ENCODE results near the gene ISCU.
A peak's percentile ranks its signal among the peaks of the same experiment; 100 is the strongest.
"Not testable (repeated sequence)": the region's sequence is repeated elsewhere in the genome, so short reads cannot be mapped to it uniquely, and the experiment has no call there.

Gene ISCU

DNA sequence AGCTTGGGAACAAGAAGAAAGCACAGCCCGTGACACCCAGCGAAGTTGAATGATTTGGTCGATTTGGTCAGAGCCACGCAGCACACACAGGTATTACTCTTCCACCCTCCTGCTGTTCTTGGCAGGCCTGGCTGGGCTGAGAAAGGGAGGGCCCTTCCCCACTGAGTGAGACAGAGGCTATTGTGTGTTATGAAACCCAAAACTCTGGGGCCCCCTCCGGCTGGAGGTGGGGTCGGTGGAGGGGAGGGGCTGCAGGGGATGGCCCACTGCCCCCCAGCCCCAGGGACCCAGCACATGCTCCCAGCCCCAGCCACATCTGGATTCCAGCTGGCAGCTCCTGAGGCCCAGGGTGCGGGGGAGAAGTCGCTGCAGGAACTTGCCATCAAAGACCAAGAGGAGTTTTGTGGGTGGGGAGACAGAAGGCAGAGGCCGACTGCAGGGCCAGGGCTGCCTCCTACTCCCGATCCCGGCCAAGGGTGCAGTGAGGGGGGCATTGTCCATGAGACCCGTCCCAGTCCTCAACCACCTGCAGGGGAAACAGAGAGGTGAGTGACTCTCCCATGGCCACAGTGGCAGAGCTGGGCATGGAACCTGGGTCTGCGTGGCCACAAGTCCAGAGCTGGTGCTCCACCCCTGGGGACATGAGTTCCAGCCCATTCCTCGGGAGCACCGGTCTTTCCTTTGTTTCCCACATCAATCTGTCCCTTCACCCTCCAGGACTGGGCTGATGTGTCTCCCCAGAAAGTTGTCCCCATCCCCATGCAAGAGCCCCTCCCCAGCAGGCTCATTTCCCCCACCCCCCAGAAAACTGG is 26.8 kb downstream of the ISCU start:
- no peak for DNase-seq (ENCODE audit: low read depth)

DNA sequence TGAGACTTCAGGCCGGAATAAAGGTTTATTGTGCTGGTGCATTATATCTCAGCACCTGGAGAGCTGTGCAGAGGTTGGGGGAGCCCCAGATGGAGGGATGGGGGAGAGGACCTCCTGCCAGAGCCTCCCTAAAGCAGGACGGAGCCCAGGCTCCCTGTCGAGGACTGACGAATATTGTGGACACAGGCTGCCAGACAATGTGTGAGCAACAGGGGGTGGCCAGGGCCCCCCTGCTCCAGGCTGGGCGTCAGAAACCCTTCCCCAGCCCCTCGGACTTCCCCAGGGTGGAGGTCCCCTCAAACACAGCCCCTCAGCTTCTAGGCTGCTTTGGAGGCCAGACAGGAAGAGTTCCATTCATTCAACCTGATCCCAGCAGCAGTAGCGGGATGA is 27.4 kb downstream of the ISCU start:
- no peak for DNase-seq (ENCODE audit: low read depth)

DNA sequence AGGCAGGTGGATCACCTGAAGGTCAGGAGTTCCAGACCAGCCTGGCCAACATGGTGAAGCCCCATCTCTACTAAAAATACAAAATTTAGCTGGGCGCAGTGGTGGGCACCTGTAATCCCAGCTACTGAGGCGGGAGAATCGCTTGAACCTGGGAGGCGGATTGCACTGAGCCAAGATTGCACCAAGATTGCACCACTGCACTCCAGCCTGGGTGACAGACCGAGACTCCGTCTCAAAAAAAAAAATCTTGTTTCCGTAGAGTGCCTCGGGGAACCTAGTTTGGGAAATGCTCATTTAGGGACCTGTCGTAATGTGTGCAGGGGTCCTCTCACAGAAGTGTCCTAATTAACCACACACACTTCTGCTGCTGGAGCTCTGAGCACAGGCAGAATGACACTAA is 28.1 kb downstream of the ISCU start:
- not testable (repeated sequence) for DNase-seq (ENCODE audit: low read depth)

GRCh38 chr12:108591267-108591980 is 29.0 kb downstream of the ISCU start:
- DNase-seq (ENCODE audit: low read depth) = no peak

- DNase-seq (ENCODE audit: low read depth) = no peak
Observed at GRCh38 chr12:108592033-108592909, 29.9 kb downstream of the ISCU start.

- DNase-seq (ENCODE audit: low read depth) = no peak
Observed at GRCh38 chr12:108594323-108594903, 32.0 kb downstream of the ISCU start.

GRCh38 chr12:108594960-108595710 is 32.7 kb downstream of the ISCU start:
- DNase-seq (ENCODE audit: low read depth) = no peak

DNA sequence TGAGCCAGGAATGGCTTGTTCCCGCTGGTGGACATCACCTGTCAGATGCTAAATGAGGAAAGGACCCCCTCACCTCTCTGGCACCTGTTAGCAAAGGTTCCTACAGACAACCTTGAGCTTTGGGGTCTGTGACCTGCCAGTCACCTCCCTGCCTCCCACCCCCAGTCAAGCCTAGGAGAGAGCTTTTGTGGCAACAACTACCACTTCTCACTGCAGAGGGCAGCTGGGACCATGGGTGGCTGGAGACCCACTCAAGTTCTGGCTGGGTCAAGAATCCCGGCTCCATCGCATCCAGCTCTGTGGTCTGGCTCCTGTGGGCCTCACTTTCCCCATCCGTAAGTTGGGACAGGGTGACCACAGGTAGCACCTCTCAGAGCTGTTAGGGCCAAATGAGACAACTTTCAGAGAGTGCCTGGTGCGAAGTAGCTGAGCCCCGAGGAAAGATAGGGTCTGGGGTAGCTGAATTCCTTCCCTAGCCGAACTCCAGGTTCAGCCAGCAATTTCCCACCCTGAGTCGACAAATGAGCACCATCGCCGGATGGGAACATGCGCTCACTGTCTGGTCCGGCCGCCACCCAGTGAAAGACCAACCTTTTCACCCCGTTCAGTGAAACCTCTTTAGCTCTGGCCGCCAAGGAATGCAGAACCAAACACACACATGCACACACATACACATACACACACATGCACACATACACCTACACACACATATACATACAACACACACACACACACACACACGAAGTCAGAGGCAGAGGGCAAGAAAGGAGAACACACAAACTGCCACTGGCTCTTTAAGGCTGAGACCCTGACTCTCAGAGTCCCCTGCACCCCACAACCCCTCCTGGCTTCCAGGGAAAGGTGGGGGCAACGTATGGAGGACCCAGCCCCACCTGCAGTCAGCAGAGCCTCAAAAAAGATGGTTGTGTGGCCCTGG is 33.6 kb downstream of the ISCU start:
- DNase-seq (ENCODE audit: low read depth) = no peak

DNA sequence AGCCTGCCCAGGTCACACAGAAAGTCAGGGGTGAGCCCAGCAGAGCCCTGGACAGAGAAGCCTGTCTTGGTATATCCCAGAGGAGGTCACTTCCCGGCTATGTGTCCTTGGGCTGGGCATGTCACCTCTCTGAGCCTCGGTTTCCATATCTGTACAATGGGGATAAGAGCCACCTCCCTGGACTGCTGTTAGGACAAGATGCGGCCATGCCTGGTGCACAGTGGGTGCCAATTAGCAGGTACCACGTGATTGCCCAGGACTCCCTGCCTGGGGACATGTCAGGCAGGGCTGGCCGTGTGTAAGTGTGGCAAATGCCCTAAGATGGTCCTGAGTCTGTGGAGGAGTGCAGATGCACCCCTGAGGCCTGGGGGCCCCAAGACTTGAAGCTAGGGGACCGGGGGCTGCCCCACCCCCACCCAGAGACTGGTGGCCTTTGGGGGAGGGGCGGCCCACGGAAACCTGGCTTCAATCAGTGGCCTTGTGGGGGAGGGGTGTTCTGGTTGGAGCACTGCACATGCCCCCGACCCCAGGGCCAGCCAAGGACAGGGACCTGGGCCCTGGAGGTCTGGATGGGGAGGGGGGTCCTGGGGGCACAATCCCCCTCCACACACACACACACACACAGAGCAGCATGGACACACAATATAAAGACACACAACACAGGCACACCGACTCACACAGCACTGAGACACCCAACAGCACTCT is 34.6 kb downstream of the ISCU start:
- DNase-seq (ENCODE audit: low read depth) = no peak

DNA sequence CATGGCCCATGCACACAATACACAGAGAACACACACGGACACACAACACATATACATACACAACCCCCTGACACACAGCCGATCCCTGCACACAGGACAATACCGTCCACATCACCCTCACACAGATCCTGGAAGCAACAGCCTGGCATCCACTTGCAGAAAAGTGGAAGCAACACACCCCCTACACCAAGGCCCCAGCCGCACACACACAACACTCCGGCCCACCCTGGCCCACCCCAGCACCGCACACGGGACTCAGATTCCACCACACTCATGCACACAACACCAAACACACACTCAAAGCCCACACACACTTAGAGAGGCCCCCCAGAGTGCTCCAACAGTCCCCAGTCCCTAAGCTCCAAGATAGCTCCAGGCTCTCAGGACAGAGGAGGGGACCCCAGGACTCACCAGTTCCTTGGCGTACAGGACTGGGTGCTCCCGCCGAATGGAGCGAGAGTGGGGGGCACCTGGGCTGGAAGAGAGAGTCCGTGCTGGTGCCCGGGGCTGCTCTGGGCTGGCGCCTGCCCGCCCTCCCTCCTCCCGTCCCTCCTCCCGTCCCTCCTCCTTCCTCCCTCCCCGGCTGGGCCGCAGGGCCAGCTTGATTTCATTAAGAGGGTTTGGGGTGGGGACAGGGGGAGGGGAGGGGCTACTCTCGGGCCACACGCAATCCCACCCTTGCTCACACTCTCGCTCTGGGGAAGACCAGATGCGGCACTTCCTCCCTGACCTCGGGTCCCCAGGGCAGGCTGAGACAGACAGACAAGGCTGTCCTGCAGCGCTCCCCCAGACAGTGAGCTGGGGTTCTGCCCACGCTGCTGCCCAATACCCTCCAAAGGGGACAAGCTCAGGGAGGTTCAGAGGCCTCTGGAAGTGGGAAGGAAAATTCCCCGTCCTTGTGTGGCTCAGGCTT is 35.4 kb downstream of the ISCU start, which contains the start of gene TMEM119:
TSS of gene TMEM119 (minus strand) at position 526 of the 913 bp plus-strand sequence. CDS start 5,701 bp downstream, outside the sequence.
- peak; percentile 14 for DNase-seq (ENCODE audit: low read depth)

- no peak for DNase-seq (ENCODE audit: low read depth)
Observed at GRCh38 chr12:108598553-108599250, 36.3 kb downstream of the ISCU start.

GRCh38 chr12:108599541-108599940 is 37.1 kb downstream of the ISCU start:
- no peak for DNase-seq (ENCODE audit: low read depth)

DNA sequence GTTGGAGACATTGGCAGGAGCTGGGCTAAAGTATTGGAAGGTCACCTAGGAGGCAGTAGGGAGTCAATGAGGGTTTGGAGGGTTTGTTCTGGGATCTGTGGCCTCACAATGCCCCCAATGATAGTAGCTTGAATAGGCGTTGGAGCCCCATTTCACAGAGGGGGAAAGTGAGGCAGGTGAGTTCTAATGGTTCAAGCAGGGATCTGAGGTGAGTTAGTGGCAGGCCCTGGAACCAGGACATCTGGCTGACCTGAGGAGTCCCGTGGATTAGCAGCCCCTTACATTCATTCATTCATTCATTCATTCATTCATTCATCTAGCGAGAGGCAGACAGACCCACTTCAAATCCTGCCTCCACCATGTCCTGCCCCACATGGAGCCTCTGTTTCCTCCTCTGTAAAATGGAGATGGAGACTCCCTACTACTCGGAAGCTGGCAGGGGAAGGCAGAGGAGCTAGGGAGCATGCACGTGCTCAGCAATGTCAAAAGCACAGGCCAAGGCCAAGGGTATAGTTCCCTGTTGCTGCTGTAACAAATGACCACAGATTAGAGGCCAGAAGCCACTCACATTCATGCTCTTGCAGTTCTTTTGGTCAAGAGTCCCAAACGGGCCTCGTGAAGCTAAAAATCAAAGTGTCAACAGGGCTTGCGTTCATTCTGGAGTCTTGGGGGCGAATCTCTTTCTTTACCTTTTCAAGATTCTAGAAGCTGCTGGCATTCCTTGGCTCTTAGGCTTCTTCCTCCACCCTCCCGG is 37.7 kb downstream of the ISCU start:
- DNase-seq (ENCODE audit: low read depth) = no peak

- DNase-seq (ENCODE audit: low read depth) = no peak
Observed at GRCh38 chr12:108600702-108601007, 38.3 kb downstream of the ISCU start.

- no peak for DNase-seq (ENCODE audit: low read depth)
Observed at GRCh38 chr12:108602209-108602705, 39.9 kb downstream of the ISCU start.

DNA sequence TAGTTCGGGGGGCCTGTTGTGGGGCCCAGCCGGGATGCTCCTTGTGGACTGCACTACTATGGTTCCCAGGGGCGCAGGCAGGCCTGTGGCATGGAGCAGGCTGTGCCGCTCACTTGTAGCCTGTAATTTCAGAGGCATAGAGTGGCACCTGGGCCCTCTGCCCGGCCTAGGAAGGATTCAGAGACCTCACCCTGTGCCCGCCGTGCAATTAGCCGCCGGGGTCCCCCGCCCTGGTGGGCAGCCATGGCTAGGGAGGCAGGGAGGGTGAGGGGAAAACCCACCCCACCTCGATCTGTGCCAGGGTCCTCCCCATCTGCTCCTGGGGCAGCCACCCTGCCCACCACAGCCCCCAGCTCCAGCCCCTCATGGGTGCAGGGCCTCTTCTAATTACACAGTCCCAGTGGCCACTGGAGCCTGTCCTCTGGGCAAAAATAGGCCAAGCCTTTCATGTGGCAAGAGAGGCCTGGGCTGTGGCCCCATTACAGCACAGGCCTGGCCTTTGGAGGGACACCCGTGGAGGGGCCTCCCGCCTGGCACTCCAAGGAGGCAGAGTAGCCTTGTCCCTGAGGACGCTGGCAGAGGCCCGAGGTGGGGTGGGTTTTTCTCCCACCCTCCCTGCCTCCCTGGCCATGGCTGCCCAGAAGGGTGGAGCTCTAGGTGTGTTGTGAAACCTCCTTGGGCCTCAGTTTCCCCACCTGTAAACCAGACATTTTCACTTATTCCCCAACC is 40.7 kb downstream of the ISCU start:
- DNase-seq (ENCODE audit: low read depth) = no peak

Measured in ELR (cell line).